Measurements from ENCODE around the gene APC2. TPM values are rescaled to one million over a fixed set of nuclear protein-coding genes. Genes with fewer than 3 reads are reported as not detected.
"Not testable (repeated sequence)": the region's sequence is repeated elsewhere in the genome, so short reads cannot be mapped to it uniquely, and the experiment has no call there.

The APC2 gene
- total and polyA plus RNA-seq, 2 donors, result 0.66 to 1.2 TPM

DNA sequence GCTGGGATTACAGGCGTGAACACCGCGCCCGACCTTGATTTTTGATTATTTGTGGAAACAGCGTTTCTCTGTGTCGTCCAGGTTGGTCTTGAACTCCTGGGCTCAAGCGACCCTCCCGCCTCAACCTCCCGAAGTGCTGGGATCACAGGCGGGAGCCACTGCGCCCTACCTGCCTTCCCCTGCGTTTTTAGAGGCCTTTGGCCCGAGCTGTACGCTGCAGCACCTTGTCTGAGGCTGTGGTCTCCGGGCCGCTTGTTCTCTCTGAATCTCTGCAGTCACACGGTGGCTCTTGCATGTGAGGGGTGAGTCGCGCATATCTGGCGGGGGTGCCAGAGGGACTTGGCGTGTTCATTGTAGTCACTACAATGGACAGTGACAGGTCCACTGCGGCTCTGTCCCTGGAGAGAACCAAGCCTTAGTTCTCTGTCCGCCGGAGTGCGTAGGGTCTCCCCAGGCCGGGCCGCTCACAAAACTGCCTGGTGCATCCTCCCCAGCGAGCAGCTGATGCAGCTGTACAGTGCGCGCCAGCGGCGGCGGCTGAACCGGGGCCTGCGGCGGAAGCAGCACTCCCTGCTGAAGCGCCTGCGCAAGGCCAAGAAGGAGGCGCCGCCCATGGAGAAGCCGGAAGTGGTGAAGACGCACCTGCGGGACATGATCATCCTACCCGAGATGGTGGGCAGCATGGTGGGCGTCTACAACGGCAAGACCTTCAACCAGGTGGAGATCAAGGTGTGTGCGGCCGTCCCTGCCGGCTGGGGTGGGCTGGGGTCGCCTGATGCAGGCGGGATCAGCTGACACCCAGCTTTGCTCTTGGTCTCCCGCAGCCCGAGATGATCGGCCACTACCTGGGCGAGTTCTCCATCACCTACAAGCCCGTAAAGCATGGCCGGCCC lies 10.2 kb upstream of the APC2 start:
- not testable (repeated sequence) for H3K27ac ChIP-seq (ENCODE audit: low read depth); H3K4me1 ChIP-seq (ENCODE audit: insufficient read depth); H3K4me3 ChIP-seq (ENCODE audit: low read depth, low read length); DNase-seq (ENCODE audit: extremely low spot score); H3K36me3 ChIP-seq (ENCODE audit: insufficient read depth)
- 82% methylated on average over 57 of the region's 57 CpGs for WGBS

DNA sequence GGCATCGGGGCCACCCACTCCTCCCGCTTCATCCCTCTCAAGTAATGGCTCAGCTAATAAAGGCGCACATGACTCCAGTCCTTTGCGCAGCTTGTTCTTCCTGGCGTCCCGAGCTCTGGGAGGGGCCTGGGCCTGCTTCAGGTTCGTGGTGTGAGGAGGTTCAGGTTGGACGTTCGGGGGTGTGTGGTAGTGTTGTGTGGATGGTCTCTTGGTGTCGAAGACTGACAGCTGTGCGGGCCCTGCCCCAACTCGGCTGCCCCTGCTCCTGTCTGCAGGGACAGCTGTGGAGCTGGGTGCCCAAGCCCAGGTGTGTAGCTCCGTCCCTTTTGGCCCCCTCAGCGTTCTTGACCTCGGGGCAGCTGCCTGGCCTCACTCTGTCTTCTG lies 9.5 kb upstream of the APC2 start:
- Histone ChIP-seq H3K4me1 (ENCODE audit: insufficient read depth) (peaks cover 2% of the 10 kb centered on the region), H3K36me3 (ENCODE audit: insufficient read depth) (peaks cover 4% of the 10 kb centered on the region), H3K4me3 (ENCODE audit: low read depth, low read length) (no peak overlapping the region), H3K27ac (ENCODE audit: low read depth) (no peak overlapping the region)
- 87% methylated on average over 15 of the region's 15 CpGs for WGBS
- DNase-seq (ENCODE audit: extremely low spot score), result no peak

DNA sequence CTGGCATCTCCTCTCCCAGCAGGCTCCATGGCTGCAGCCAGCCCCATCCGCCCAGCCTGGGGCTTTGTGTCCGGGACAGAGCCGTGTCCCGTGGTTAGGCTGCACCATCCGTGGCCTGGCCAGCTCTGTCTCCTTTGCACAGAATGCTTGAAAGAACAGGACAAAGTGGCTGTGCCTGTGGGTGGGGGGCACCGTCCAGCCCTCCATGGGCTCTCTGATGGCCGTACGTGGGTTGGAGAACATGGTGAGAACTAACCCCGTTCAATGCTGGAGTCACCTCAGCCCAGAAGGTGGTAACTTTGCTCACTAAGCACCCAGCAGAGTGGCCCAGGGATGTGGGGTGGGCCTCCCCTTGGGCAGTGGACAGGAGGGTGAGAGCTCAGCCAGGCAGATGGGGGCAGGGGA lies 8.9 kb upstream of the APC2 start:
- Histone ChIP-seq H3K36me3 (ENCODE audit: insufficient read depth) (peaks cover 4% of the 10 kb centered on the region), H3K27ac (ENCODE audit: low read depth) (no peak overlapping the region), H3K4me3 (ENCODE audit: low read depth, low read length) (no peak overlapping the region), H3K4me1 (ENCODE audit: insufficient read depth) (peaks cover 3% of the 10 kb centered on the region)
- DNase-seq (ENCODE audit: extremely low spot score), result no peak
- 92% methylated on average over 9 of the region's 9 CpGs for WGBS

DNA sequence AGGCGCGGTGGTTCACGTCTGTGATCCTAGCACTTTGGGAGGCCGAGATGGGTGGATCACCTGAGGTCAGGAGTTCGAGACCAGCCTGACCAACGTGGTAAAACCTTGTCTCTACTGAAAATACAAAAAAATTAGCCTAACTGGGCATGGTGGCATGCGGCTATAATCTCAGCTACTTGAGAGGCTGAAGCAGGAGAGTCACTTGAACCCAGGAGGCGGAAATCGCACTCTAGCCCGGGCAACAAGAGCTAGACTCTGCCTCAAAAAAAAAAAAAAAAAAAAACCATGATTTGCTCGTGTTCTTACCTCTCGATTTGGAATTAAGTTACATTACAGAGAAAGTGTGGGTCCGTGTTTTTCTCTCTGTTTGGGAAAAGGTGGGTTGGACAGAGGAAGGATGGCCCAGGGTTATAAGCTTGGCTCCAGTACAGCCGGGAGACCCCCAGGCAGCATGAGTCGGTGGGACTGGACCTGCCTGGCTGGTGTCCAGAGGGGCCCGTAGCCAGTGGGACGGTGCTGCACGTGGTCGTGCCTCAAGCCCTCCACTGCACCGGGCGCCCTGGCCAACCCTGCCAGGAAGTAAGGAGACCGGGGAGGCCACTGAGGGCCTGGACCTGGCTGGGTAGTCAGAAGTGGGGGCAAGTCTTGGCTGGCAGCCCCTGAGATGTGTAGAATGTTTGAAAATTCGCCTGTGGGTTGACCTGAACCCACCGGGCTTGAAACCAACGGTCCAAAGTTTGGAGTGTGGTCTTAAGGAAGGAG lies 8.1 kb upstream of the APC2 start:
- peaks cover 4% of the 10 kb centered on the region for H3K36me3 ChIP-seq (ENCODE audit: insufficient read depth)
- no peak for DNase-seq (ENCODE audit: extremely low spot score)
- H3K4me1 ChIP-seq (ENCODE audit: insufficient read depth), result peaks cover 5% of the 10 kb centered on the region
- H3K4me3 ChIP-seq (ENCODE audit: low read depth, low read length), result no peak overlapping the region
- WGBS, result 84% methylated on average over 25 of the region's 25 CpGs
- H3K27ac ChIP-seq (ENCODE audit: low read depth), result no peak overlapping the region

DNA sequence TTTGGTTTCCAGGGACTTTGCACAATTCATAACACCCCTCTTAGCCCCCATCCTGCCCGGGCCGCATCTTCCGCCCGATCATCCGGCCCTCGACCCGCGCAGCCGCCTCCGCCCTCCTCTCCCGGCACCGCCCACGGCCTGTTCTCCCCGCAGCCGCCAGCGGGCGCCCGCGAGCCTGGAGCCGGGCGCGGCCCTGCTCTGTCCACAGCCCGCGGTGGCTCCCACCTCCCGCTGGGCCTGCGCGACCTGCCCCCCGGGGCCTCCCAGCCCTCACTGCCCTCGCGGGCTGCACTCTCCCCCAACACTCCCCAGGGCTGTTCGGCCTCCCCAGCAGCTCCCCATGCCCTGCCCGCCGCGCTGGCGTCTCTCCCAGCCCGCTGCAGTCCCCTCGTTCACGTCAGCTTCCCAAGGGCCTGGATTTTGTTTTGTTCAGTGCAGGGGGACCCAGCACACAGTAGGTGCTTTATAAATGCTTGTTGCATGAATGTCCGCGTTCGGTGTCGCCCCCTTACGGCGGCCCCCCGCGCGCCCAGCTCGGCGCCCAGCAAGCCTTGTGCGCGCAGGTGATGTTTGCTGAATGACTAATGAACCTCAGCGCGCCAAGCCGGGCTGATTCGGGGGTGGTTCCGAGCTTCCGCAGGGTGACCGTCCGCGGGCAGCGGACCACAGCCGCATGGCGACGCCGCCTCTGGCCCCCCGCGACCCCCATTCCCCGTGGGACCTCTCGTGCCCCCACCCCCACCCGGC lies 4.6 kb upstream of the APC2 start:
- Histone ChIP-seq H3K4me1 (ENCODE audit: insufficient read depth) (peaks cover 5% of the 10 kb centered on the region), H3K36me3 (ENCODE audit: insufficient read depth) (peaks cover 4% of the 10 kb centered on the region), H3K4me3 (ENCODE audit: low read depth, low read length) (peak overlapping the region; percentile 28), H3K27ac (ENCODE audit: low read depth) (no peak overlapping the region)
- 2% methylated on average over 70 of the region's 70 CpGs for WGBS
- DNase-seq (ENCODE audit: extremely low spot score), result no peak

DNA sequence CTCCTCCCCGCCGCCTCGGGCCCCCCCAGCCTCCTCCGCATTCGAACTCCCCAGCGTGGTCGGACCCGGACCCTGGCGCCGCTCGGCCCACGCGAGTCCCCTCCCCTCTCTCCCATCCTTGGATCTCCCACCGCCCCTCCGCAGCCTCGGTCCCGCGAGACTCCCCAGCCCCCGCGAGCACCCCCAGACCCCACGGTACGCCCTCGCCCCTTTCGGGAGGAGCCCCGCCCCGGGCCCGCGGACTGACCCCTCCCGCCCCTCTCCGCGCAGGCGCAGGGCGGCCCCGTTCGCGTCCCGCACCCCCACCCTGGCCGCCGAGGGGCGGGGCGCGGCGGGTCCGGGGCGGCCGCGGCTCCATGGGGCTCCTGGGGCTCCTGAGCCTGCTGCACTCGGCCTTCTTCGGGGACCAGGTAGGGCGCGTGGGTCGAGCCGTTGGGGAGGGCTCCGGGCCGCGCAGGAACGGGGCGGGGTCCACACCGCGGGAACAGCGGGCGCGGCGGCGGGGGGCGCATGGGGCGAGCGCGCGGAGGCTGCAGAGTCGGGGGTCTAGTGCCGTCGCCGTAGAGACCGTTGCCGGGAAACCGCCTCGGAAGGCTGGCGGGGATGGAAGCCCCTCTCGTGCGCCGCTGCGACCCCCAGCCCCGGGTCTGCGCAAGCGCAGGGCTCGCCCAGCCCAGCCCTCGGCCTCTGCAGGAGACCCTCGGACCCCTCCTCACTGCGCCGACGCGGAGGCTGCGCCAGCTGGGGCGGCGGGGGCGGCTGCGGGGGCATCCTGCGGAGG lies 3.8 kb upstream of the APC2 start:
- H3K27ac ChIP-seq (ENCODE audit: low read depth), result no peak overlapping the region
- H3K36me3 ChIP-seq (ENCODE audit: insufficient read depth), result no peaks in the 10 kb centered on the region
- DNase-seq (ENCODE audit: extremely low spot score), result no peak
- peaks cover 5% of the 10 kb centered on the region for H3K4me1 ChIP-seq (ENCODE audit: insufficient read depth)
- peak overlapping the region; percentile 27 for H3K4me3 ChIP-seq (ENCODE audit: low read depth, low read length)
- WGBS, result 1% methylated on average over 99 of the region's 99 CpGs

DNA sequence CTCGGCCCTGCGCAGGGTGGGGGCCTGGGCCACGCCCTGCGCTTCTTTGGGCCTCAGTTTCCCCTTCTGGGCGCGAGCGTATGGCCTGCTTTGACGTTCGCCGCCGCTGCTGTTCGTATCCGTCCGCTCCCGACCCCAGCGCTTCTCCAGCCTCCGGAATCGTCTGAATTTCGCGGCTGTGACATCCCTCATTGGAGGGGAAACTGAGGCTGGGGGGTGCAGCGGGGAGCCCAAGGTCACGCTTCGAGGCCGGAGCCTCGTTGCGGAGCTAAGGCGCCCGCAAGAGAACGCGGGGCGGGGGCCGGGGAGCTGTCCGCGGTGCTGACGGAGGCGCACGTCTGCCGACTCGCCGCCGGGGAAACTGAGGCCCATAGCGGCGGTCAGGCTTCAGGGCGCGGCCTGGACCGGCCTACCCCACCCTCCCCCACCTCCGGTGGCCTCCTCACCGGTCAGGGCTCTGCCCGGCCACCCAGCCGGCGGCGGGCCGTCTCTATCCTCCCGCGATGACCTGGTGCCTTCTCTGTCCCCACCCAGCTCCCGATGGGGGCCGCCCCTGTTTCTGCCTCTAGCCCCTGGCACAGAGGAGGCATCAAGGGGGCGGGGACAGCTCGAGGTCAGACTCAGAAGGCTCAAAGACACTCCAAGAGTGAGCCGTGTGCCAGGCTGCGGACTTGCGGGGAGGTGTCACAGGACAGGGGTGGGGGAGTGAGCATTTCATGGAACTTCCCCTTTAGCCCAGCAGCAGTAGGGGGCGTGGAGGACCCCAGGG lies 3.0 kb upstream of the APC2 start:
- no peak for DNase-seq (ENCODE audit: extremely low spot score)
- Histone ChIP-seq H3K4me3 (ENCODE audit: low read depth, low read length) (no peak overlapping the region), H3K27ac (ENCODE audit: low read depth) (no peak overlapping the region), H3K4me1 (ENCODE audit: insufficient read depth) (peaks cover 5% of the 10 kb centered on the region), H3K36me3 (ENCODE audit: insufficient read depth) (no peaks in the 10 kb centered on the region)
- 4% methylated on average over 63 of the region's 63 CpGs for WGBS

DNA sequence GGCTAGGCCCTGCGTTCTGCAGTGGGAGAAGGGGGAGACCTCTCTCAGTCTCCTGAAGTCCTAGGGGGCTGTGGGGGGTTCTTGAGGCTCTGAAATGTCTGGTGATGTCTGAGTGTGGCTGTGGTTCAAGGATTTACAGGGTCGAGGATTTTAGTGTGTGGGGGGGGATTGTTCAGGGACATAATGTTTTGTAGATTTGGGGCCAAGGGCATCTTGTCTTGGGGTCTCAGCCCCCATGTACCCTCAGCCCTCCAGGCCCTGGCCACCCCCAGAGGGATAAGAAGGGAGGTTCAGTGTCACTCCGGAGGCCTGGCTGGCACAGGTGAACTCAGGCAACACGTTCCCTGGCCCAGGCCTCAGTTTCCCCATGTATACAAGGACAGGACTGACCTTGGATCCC lies 2.4 kb upstream of the APC2 start:
- Histone ChIP-seq H3K4me1 (ENCODE audit: insufficient read depth) (peaks cover 5% of the 10 kb centered on the region), H3K36me3 (ENCODE audit: insufficient read depth) (no peaks in the 10 kb centered on the region), H3K27ac (ENCODE audit: low read depth) (no peak overlapping the region), H3K4me3 (ENCODE audit: low read depth, low read length) (no peak overlapping the region)
- DNase-seq (ENCODE audit: extremely low spot score), result no peak
- WGBS, result 26% methylated on average over 4 of the region's 4 CpGs

DNA sequence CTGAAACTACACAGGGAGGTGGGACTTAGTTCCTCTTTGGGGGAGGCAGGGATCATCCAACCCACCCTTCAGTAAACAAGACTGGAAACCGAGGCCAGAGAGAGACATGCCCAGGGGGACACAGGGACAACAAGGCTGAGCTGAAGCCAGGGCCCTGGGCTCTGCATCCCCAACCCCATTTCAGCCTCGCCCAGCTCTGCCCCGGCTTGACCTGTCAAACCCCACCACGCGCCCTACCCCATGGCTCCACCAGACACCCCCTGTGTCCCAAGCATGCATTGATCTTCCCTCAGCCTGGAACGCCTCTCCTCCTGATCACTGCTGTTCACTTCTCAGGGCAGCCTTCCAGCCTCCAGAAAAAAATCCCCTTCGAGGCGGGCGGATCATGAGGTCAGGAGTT lies 2.0 kb upstream of the APC2 start:
- H3K4me3 ChIP-seq (ENCODE audit: low read depth, low read length), result no peak overlapping the region
- no peak for DNase-seq (ENCODE audit: extremely low spot score)
- no peaks in the 10 kb centered on the region for H3K36me3 ChIP-seq (ENCODE audit: insufficient read depth)
- WGBS, result 86% methylated on average over 9 of the region's 9 CpGs
- no peak overlapping the region for H3K27ac ChIP-seq (ENCODE audit: low read depth)
- H3K4me1 ChIP-seq (ENCODE audit: insufficient read depth), result peaks cover 5% of the 10 kb centered on the region

DNA sequence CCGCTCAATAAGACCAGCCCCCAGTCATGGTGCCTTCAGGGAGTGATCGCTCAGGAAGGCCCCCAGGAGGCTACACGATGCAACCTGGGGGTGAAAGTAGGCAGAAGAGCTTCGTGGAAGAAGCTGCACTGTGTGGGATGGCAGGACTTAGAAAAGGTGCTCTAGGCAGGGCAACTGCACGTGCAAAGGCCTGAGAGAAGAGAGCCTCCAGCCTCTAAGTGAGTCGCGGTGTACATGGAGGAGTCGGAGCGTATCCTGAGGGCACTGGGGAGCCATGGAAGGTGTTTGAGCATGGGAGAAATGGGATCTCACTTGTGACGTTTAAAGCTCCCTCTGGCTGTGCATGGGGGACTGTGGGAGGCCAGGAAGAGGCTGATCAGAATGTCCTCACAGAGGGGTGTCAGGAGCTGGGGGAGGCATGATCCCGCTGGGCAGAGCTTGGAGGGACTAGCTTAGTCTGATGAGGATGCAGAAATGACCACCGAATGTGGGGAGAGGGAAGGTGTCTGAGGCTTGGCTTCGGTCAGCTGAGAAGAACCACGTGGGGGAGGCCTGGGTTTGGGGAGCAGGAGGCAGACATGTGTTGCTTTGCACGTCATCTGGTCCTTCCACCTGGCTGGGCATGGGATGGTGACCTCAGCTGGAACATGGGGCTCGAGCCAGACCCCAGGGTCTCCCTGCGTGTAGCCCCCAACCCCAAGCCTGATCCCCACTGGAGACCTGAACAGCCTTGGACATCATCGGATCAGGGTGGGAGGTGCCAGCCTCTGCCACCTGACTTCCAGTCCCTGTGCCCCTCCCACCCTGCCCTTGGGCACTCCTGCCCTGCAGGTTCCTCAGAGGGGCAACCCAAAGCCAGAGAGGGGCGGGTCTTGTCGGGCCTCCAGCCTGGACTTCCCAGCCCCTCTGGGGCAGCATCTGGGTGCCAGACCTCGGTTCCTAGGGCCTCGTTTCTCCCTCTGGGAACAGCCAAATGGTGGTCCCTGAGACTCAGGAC lies 1.1 kb downstream of the APC2 start:
- no peak overlapping the region for H3K27ac ChIP-seq (ENCODE audit: low read depth)
- no peaks in the 10 kb centered on the region for H3K36me3 ChIP-seq (ENCODE audit: insufficient read depth)
- peaks cover 2% of the 10 kb centered on the region for H3K4me1 ChIP-seq (ENCODE audit: insufficient read depth)
- WGBS, result 55% methylated on average over 22 of the region's 22 CpGs
- no peak for DNase-seq (ENCODE audit: extremely low spot score)
- no peak overlapping the region for H3K4me3 ChIP-seq (ENCODE audit: low read depth, low read length)

DNA sequence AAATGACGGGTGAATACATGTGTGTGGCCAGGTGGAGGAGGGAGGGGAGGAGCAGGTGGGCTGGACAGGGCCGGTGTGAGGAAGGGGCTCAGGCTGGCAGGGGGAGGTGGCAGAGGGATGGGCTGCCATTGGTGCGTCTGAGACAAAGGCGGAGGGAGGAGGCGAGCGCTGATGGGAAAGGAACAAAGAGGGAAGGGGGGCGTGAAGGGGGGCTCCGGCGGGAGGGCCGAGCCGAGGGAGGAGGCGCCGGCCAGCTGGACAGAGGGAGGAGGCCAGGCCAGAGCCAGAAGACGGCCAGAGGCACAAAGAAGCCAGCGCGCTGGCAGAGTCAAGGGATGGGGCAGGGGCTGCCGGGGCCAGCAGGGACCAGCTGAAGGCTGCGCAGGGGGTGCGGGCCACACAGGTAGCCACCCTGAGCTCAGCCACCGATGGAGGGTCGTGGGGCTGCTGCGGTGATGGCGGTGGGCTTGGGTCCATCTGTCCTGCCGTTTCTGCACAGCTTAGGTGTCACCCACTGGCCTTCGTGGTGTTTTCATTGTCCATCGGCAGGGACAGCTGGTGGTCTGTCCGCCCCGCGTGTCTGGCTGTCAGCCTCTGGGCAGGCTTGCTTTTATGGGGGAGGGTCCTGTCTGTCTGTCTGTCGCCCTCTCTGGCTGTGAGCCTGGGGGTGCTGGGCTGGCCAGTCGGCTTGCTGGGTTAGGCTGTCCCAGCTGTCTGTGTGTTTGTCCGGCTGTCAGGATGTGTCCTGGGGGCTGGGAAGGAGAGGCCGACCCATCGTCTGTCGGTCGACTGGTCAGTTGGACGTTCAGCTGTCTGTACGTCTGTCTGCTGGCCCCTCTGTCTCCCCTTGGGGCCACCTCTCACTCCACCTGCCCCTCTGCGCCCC lies 2.2 kb downstream of the APC2 start:
- Histone ChIP-seq H3K4me3 (ENCODE audit: low read depth, low read length) (no peak overlapping the region), H3K27ac (ENCODE audit: low read depth) (no peak overlapping the region), H3K4me1 (ENCODE audit: insufficient read depth) (no peaks in the 10 kb centered on the region), H3K36me3 (ENCODE audit: insufficient read depth) (no peaks in the 10 kb centered on the region)
- no peak for DNase-seq (ENCODE audit: extremely low spot score)
- 30% methylated on average over 39 of the region's 39 CpGs for WGBS
